GM21723 (cell line): Measurements from ENCODE around the gene IRF6.

ENCODE experiments used
- ATAC-seq: cut with Tn5 transposase; IDR thresholded peaks from one replicate; pipeline ENCODE4 v1.9.1; 2021; ENCODE audit warnings: mild to moderate bottlenecking, moderate library complexity; ENCODE audit not compliant: unreplicated experiment

IRF6 gene

GRCh38 chr1:209790286-209791193 is 15.4 kb downstream of the IRF6 start:
- no peak for ATAC-seq

DNA sequence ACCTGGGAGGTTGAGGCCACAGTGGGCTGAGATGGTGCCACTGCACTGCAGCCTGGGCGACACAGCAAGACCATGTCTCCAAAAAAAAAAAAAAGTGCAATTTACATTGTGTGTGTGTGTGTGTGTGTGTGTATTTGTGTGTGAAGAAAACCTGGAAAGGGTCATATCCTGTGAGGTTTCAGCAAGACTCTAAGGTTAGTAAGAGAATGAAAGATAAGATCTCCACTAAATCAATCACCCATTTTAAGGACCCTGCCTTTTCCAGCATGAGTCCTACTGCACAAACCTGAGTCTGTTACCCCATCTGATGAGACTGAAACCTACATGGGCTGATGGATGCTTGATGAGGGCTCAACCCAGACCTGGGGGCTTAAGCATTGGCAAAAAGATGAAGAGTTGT is 16.7 kb downstream of the IRF6 start:
- ATAC-seq = no peak

GRCh38 chr1:209787551-209787950 is 18.4 kb downstream of the IRF6 start:
- no peak for ATAC-seq

GRCh38 chr1:209786146-209786545 is 19.8 kb downstream of the IRF6 start:
- ATAC-seq = no peak

- no peak for ATAC-seq
Observed at GRCh38 chr1:209785592-209785991, 20.4 kb downstream of the IRF6 start.

- ATAC-seq = peak; percentile 99
Observed at GRCh38 chr1:209784265-209785169, 21.4 kb downstream of the IRF6 start, which contains the start of gene C1orf74. TSS of gene C1orf74 (minus strand) at chr1:209784559. CDS start at chr1:209783634, 925 bp downstream.

- no peak for ATAC-seq
Observed at GRCh38 chr1:209783386-209783785, 22.6 kb downstream of the IRF6 start.

- ATAC-seq = no peak
Observed at GRCh38 chr1:209780268-209780667, 25.7 kb downstream of the IRF6 start.

GRCh38 chr1:209778102-209778501 is 27.8 kb downstream of the IRF6 start:
- no peak for ATAC-seq

DNA sequence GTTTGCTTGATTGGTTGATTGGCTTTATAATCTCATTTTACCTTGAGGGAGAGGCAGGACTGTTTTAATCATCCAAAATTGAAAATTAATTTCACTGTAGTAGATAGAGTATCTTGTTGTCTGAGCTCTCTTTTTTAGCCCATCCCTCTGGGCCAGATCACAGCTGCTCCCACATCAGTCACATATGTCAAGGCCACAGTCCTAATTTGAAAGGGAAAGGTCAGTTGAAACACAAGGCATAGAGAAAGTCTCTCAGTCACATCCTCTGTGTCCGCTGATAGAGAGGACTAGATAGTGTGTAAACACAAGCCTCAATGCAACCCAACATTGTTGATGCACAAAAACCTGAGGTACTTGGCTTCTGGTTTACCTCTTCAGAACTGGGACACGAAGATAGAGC is 28.4 kb downstream of the IRF6 start:
- no peak for ATAC-seq

DNA sequence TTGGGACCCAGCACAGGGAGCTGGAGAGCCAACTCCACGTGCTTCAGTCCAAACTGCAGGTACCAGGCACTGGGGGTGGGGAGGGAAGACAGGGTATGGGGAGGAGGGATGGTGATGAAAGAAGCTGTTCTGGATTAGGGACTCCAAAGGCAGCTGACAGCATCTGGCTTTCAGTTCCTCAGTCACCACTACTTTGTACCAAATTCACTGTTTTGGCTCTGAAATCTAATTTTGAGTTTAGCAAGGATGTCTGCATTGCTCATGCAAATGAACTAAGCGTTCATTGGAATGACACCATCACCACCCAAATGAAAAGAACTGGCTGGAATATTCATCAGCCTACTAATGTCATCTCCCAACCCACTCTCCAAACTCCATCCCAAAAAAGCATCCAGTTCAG is 30.3 kb downstream of the IRF6 start:
- ATAC-seq = no peak

GRCh38 chr1:209774592-209774991 is 31.4 kb downstream of the IRF6 start:
- ATAC-seq = peak; percentile 81

- ATAC-seq = no peak
Observed at GRCh38 chr1:209772126-209772525, 33.8 kb downstream of the IRF6 start.

DNA sequence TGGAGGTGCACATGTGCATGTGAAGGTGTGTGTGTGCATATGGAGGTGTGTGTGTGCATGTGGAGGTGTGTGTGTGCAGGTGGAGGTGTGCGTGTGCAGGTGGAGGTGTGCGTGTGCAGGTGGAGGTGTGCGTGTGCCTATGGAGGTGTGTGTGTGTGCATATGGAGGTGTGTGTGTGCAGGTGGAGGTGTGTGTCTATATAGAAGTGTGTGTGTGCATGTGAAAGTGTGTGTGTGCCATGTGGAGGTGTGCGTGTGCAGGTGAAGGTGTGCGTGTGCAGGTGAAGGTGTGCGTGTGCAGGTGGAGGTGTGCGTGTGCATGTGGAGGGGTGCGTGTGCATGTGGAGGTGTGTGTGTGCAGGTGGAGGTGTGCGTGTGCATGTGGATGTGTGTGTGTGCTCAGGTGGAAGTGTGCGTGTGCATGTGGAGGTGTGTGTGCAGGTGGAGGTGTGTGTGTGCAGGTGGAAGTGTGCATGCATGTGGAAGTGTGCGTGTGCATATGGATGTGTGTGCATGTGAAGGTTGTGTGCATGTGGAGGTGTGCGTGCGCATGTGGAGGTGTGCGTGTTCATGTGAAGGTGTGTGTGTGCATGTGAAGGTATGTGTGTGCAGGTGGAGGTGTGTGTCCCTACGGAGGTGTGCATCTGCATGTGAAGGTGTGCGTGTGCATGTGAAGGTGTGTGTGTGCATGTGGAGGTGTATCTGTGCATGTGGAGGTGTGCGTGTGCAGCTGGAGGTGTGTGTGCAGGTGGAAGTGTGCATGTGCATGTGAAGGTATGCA is 35.1 kb downstream of the IRF6 start:
- ATAC-seq = no peak

DNA sequence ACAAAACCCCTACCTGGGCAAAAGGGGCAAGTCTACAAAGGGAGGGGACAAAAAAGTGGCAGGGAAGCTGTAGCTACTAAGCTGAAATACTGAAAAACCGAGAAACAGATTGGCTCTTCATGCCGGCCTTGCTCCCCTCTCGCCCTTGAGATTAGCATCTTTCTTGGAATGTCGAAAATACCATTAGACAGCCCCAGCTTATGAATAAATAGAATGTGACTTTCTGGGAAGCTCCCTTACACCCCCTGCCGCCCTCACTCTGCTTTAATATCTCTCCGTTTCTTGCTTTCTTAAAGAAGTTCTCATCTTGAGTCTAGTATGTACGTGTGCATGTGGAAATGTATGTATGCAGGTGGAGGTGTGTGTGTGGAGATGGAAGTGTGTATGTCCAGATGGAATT is 36.0 kb downstream of the IRF6 start:
- ATAC-seq = no peak

- peak; percentile 87 for ATAC-seq
Observed at GRCh38 chr1:209769171-209769904, 36.6 kb downstream of the IRF6 start.

DNA sequence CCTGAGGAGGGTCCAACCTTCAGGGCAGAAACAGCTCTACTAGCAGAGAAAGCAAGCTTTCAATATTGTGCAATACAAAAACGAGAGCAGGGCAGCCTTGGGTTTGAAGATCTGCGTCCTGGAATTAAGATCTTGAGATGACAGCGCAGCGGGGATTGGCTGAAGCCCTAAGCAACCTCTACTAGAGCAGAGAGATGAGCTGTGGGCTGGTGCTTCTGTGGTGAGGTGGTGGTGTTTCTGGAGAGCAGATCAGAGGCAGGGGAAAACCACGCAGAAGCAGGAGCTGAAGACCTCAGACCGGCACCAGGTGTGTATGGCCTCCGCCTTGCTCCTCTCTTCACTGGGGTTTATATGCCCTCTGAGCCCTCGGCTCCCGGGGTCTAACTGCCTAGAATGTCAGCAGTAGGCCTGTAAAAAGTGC is 37.6 kb downstream of the IRF6 start:
- peak; percentile 87 for ATAC-seq

GRCh38 chr1:209767706-209768105 is 38.2 kb downstream of the IRF6 start:
- ATAC-seq = no peak

- ATAC-seq = no peak
Observed at GRCh38 chr1:209767096-209767495, 38.8 kb downstream of the IRF6 start.

DNA sequence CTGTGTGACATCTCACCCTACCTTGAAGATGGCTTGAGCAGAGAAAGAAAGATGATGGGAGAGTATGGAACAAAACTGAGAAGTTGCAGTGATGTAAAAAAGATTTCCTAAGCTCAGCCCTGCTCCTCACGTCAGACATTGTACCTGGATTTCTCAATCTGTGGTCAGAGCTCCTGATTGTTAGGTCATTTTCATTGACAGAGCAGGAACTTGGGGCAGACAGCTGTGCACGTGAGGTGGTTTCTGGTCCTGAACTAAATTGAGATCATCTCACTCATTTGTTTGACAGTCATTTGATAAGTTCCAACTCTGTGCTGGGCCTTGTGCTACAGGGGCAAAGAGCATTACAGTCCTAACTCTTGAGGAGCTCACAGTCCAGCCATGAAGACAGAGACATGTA is 39.9 kb downstream of the IRF6 start:
- ATAC-seq = no peak
